ENCODE measurements around the gene TRHDE.

TRHDE gene

GRCh38 chr12:72535212-72535990, 263.2 kb downstream of the TRHDE start:
- POLR2A ChIA-PET: no interaction called here
- CTCF ChIA-PET: interaction anchor here (0.8 kb wide), 1 partner anchor 159 kb away, joined by 3 read pairs; no protein-coding TSS in a partner anchor
- Histone ChIP-seq H3K4me3 (ENCODE audit: low read depth, low read length) (no peak overlapping the region), H3K9me3 (ENCODE audit: control insufficient read depth, insufficient read depth, low read depth, low read length) (no peaks in the 10 kb centered on the region), H3K27ac (ENCODE audit: extremely low read depth, low read depth, low read length) (no peak overlapping the region), H3K4me1 (ENCODE audit: control insufficient read depth, insufficient read depth, low read length) (no peaks in the 10 kb centered on the region), H3K36me3 (ENCODE audit: control insufficient read depth in 2 of 2, insufficient read depth in 1 of 2, low read length in 2 of 2) (no peaks in the 10 kb centered on the region)
- no peak for TF ChIP-seq ZNF335 (tag by site-specific recombination; conservative IDR thresholded peaks at IDR 0.05)
- TF ChIP-seq OSR2 (tag by site-specific recombination; IDR thresholded peaks at IDR 0.05): no peak
- TF ChIP-seq ZNF558 (tag by site-specific recombination; IDR thresholded peaks at IDR 0.05): no peak
- TF ChIP-seq, protein P1, sequence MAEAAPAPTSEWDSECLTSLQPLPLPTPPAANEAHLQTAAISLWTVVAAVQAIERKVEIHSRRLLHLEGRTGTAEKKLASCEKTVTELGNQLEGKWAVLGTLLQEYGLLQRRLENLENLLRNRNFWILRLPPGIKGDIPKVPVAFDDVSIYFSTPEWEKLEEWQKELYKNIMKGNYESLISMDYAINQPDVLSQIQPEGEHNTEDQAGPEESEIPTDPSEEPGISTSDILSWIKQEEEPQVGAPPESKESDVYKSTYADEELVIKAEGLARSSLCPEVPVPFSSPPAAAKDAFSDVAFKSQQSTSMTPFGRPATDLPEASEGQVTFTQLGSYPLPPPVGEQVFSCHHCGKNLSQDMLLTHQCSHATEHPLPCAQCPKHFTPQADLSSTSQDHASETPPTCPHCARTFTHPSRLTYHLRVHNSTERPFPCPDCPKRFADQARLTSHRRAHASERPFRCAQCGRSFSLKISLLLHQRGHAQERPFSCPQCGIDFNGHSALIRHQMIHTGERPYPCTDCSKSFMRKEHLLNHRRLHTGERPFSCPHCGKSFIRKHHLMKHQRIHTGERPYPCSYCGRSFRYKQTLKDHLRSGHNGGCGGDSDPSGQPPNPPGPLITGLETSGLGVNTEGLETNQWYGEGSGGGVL (tag by site-specific recombination; IDR thresholded peaks at IDR 0.05): no peak
- TF ChIP-seq PRDM10 (tag by site-specific recombination; IDR thresholded peaks at IDR 0.05): no peak
- TF ChIP-seq SETDB1 (IDR thresholded peaks at IDR 0.05; ENCODE audit: insufficient read length, low read length): no peak
- TF ChIP-seq, protein P2, sequence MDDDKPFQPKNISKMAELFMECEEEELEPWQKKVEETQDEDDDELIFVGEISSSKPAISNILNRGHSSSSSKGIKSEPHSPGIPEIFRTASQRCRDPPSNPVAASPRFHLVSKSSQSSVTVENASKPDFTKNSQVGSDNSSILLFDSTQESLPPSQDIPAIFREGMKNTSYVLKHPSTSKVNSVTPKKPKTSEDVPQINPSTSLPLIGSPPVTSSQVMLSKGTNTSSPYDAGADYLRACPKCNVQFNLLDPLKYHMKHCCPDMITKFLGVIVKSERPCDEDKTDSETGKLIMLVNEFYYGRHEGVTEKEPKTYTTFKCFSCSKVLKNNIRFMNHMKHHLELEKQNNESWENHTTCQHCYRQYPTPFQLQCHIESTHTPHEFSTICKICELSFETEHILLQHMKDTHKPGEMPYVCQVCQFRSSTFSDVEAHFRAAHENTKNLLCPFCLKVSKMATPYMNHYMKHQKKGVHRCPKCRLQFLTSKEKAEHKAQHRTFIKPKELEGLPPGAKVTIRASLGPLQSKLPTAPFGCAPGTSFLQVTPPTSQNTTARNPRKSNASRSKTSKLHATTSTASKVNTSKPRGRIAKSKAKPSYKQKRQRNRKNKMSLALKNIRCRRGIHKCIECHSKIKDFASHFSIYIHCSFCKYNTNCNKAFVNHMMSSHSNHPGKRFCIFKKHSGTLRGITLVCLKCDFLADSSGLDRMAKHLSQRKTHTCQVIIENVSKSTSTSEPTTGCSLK (tag by site-specific recombination; IDR thresholded peaks at IDR 0.05): no peak
- no peak for TF ChIP-seq ZNF501 (tag by site-specific recombination; IDR thresholded peaks at IDR 0.05)
- no peak for TF ChIP-seq ZSCAN30 (tag by site-specific recombination; IDR thresholded peaks at IDR 0.05)
- no peak for TF ChIP-seq BCL11A (tag by site-specific recombination; IDR thresholded peaks at IDR 0.05; ENCODE audit: low read depth)
- no peak for TF ChIP-seq ZNF221 (tag by site-specific recombination; IDR thresholded peaks at IDR 0.05; ENCODE audit: borderline replicate concordance)
- no peak for TF ChIP-seq ZNF768 (tag by site-specific recombination; IDR thresholded peaks at IDR 0.05)

DNA sequence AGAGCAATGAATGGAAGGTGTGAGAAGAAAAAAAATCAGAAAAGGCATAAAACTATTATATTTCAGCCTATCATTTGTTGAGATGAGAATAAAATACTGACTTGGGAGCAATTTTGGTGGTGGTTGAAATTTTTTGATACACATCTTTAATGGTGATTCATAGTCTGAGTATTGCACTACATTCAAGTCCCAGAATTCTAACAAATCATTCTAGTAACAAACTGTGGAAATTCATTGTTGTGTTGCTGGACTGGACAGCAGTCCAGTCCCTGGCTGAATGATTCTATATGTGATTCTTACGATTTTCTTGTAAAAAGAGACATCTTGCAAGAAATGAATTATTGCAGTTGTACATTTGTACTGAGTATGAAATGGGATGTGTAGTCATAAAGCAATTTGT, 268.6 kb downstream of the TRHDE start:
- CTCF ChIA-PET: no interaction called here

More for the DNA sequence above, 268.6 kb downstream of the TRHDE start:
- H3K27ac ChIP-seq (ENCODE audit: extremely low read depth, low read depth, low read length): no peak overlapping the region
- H3K4me3 ChIP-seq (ENCODE audit: low read depth, low read length): no peak overlapping the region
- H3K9me3 ChIP-seq (ENCODE audit: control insufficient read depth, insufficient read depth, low read depth, low read length): no peaks in the 10 kb centered on the region
- H3K36me3 ChIP-seq (ENCODE audit: control insufficient read depth in 2 of 2, insufficient read depth in 1 of 2, low read length in 2 of 2): no peaks in the 10 kb centered on the region
- H3K4me1 ChIP-seq (ENCODE audit: control insufficient read depth, insufficient read depth, low read length): no peaks in the 10 kb centered on the region
- TF ChIP-seq ZBTB1 (tag by site-specific recombination; IDR thresholded peaks at IDR 0.05) (no peak), SCRT1 (tag by site-specific recombination; IDR thresholded peaks at IDR 0.05; ENCODE audit: borderline replicate concordance) (no peak), ZNF24 (tag by site-specific recombination; IDR thresholded peaks at IDR 0.05) (no peak), GFI1B (tag by site-specific recombination; IDR thresholded peaks at IDR 0.05) (no peak), ZNF174 (tag by site-specific recombination; IDR thresholded peaks at IDR 0.05) (no peak), ZNF157 (tag by site-specific recombination; IDR thresholded peaks at IDR 0.05) (no peak), ZNF521 (tag by site-specific recombination; IDR thresholded peaks at IDR 0.05) (no peak), ZNF701 (tag by site-specific recombination; IDR thresholded peaks at IDR 0.05) (no peak), GLI2 (tag by site-specific recombination; IDR thresholded peaks at IDR 0.05; ENCODE audit: borderline replicate concordance, low read depth) (no peak), ZNF621 (tag by site-specific recombination; IDR thresholded peaks at IDR 0.05) (no peak)
- POLR2A ChIA-PET: no interaction called here
